GM18861 (cell line): ENCODE measurements around the gene PELI2.

Experiments used
- ATAC-seq: cut with Tn5 transposase; IDR thresholded peaks from one replicate; pipeline ENCODE4 v1.9.1; 2021; ENCODE audit not compliant: unreplicated experiment

The PELI2 gene

GRCh38 chr14:56170877-56171422 is 52.7 kb downstream of the PELI2 start:
- no peak for ATAC-seq

- ATAC-seq, result no peak
Measured at GRCh38 chr14:56172074-56172473, 53.9 kb downstream of the PELI2 start.

GRCh38 chr14:56172571-56172971 is 54.4 kb downstream of the PELI2 start:
- ATAC-seq, result no peak

- ATAC-seq, result no peak
Measured at GRCh38 chr14:56173365-56173922, 55.2 kb downstream of the PELI2 start.

DNA sequence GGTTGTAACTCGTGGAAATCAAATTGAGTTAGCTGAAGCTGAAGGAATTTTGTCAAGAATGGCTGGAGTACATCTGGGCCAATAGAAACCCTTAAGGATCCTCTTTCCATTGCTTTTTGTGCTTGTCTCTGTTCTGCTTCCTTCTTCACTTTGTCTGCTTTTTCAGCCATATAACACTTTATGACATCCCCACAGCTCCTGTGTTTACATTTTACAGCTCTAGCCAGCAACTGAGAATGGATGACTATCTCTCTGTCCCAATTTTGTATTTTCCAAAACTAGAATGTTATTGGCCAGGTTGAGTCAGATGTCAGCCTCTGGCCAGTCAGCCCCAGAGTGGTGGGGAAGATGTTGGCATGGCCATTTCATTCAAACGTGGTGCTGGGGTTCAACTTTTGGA is 57.6 kb downstream of the PELI2 start:
- no peak for ATAC-seq

DNA sequence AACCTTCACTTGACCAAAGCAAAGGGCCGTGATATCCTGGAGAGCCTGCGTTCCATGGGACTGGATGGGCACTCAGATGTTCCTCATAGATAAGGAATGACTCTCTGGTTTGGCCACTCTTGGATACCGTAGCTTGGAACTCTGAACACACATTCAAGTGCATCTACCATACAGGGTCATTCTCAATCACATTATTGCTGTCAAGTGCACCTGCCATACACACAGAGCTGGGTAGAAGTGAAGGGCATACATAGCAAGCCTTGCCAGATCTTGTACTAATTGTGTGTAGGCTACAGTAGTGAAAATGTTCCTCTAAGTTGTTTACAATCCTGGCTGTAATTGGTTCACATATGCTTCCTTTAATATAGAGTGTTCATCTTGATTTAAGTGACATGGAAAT is 58.3 kb downstream of the PELI2 start:
- ATAC-seq, result no peak

DNA sequence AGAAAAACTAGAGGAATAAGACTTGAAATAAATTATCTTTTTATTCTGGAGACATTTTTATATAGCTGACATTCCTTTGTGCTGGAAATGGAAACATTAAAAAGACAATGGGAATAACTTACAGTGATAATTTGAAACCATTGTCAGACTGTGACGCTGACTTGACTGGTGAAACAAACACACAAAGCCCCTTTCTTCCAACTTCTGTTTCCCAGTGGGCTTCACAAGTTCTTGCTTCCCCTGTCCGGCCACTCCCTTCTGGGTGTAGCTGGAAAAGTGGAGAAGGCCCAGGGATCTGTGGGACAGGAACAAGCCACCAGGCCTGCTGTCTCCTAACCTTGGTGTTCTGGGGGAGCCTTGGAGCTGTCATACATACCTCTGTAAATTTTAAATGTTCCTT is 58.8 kb downstream of the PELI2 start:
- no peak for ATAC-seq

GRCh38 chr14:56180754-56181542 is 62.7 kb downstream of the PELI2 start:
- ATAC-seq, result no peak

DNA sequence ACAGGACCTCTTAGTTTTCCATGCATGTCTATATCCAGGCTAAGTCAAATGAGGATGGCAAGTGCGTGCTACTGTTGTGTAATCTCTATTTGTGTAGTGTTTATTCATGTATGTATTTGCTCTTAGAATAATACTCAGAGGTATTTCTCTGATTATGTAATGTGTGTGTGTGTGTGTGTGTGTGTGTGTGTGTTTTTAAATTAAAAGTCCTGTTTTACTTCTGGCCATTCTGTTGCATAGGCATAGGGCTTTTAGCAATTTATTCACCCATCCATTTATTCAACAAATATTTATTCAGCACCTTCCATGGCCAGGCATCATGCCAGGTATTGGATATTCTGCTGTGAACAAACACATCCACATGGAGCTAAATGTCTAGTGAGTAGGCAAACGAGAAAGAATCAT is 63.5 kb downstream of the PELI2 start:
- no peak for ATAC-seq

- ATAC-seq, result no peak
Measured at GRCh38 chr14:56182410-56182809, 64.2 kb downstream of the PELI2 start.

DNA sequence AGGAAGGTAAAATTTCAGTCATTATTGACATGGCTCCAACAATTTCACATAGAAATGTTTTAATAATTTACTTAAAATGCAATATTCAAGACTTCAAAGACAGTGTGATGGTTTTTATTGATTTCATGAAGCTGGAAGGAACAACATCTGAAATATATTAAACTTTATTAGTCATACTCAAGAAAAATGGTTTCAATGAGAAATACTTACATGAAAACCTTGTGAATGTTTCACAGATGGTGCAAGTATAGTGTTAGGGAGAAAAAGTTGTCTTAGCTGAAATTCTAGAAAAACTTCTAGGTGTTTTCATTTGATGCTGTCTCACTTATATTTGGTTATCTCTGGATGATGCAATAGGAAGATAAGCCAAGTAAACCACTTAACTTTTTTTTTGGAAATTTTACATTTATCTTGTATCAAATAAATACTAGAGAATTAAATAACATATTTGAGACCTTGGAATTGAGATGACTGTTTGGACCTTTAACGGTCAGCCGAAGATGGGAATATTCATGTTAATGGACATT is 65.5 kb downstream of the PELI2 start:
- ATAC-seq, result no peak

GRCh38 chr14:56185992-56186391 is 67.8 kb downstream of the PELI2 start:
- ATAC-seq, result no peak

DNA sequence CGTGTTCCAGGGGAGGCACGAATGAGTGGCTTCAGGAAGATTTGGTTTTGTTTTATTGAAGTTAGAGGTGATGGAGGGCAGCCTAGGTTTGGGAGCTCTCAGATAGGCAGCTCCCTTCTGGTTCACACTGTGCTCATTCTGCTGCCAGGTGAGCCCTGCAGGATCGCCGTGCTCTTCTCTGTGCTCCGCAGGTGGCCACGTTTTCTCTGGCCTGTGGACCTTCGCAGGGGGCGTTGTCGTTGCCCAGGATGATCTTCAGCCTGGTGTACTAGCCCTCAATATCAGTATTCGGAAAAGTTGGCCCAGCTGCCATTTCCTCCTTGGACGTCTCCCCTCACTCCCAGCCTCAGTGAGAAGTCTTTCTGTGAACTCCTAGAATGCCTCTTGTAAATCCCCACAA is 69.5 kb downstream of the PELI2 start:
- ATAC-seq, result no peak

DNA sequence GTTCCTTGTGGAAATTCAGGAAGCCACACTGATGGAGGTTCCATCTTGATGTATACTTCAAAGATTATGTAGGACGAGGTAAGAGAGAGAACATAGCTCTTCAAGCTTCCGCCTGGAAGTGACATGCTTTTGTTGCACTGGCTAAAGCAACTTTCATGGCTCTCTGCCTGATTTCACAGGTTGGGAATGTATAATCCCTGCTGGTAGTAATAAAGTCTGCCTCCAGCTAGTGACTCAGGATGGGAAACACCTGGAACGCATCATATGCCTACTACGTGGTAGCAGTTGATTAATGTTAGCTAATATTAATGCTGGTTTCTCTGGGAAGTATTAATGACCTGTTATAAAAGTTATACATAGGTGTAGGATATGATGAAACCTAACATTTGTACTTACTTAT is 71.1 kb downstream of the PELI2 start:
- ATAC-seq, result no peak

GRCh38 chr14:56193347-56193746 is 75.1 kb downstream of the PELI2 start:
- no peak for ATAC-seq

DNA sequence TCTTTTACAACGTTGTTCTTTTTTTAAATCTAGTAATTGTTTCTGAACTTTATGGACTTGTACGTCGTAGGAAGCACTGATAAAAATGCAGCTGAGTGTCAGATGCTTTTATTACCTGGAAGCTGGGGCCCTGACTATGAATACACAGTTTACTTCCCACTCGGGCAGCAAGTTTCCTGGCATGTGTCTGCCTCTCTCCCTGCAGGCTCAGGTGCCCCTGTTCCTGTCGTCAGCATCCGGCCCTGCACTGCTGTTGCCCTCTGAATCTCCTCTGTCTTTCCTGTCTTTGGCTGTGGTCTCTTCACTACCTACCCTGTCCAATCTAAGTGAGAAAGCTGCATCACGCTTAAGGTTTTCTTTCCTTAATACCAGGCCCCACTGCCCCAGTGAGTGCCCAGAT is 75.8 kb downstream of the PELI2 start:
- no peak for ATAC-seq

DNA sequence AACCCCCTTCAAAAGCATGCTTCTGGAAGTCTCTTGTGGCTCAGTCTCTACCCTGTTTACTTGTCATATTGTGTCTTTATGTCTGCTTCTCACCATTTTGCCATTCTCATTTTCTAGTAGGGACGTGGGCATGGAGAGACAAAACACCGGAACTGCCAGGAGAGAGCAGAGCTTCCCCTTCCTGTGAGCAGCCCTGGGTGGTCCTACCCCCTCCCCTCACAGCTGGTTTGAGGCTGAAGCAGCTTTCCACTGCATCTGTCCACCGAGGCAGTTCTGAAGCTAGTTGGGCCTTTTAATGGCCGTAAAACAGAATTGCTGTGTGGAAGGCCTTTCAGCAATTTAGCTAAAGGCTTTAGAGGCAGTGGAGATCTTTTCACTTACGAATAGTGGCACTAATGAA is 77.0 kb downstream of the PELI2 start:
- no peak for ATAC-seq

GRCh38 chr14:56195704-56196103 is 77.5 kb downstream of the PELI2 start:
- ATAC-seq, result peak; percentile 88

- ATAC-seq, result no peak
Measured at GRCh38 chr14:56196274-56196673, 78.1 kb downstream of the PELI2 start.

- no peak for ATAC-seq
Measured at GRCh38 chr14:56197150-56197549, 78.9 kb downstream of the PELI2 start.

GRCh38 chr14:56198438-56198837 is 80.2 kb downstream of the PELI2 start:
- ATAC-seq, result no peak
